ENCODE measurements around the gene SYNGR4. TPM values are rescaled to one million over a fixed set of nuclear protein-coding genes. Genes with fewer than 3 reads are reported as not detected.

Gene SYNGR4
- total and polyA plus RNA-seq, 5 experiments from 2014 or later = not detected

GRCh38 chr19:48405010-48405659 lies 41.0 kb downstream of the SYNGR4 start:
- Mint-ChIP-seq H3K36me3 (no peaks in the 10 kb centered on the region), H3K27me3 (peaks cover 9 to 22% (median 15%) of the 10 kb centered on the region in 5 donors), H3K4me1 (peaks cover 6 to 12% (median 8%) of the 10 kb centered on the region in 4 donors), H3K4me3 (no peak overlapping the region), H3K9me3 (peaks cover 0 to 1% (median 0%) of the 10 kb centered on the region in 9 donors), H3K27ac (no peak overlapping the region)
- DNase-seq (no peak), ATAC-seq (no peak)
- POLR2A ChIA-PET = interaction anchor here (1.3 kb wide), 1 partner anchor 10 kb away, joined by 3 read pairs; no protein-coding TSS in a partner anchor

GRCh38 chr19:48405850-48406249 lies 41.7 kb downstream of the SYNGR4 start:
- no peak for DNase-seq
- Mint-ChIP-seq H3K9me3 (peaks cover 0 to 1% (median 0%) of the 10 kb centered on the region in 9 donors), H3K36me3 (no peaks in the 10 kb centered on the region), H3K4me1 (peaks cover 6 to 10% (median 8%) of the 10 kb centered on the region in 4 donors), H3K27ac (peak overlapping the region in 1 of 10 donors; percentile 60), H3K4me3 (no peak overlapping the region), H3K27me3 (peaks cover 9 to 22% (median 15%) of the 10 kb centered on the region in 5 donors)
- ATAC-seq = no peak
- POLR2A ChIA-PET = no interaction called here

- peak in 1 of 10 donors; percentile 57 for DNase-seq
- POLR2A ChIA-PET = interaction anchor here (0.8 to 1.2 kb wide), 3 partner anchors 10 to 29 kb away, joined by 3 to 8 read pairs (median 3); no protein-coding TSS in a partner anchor
- peaks cover 0 to 18% (median 9%) of the 10 kb centered on the region in 5 donors for H3K27me3 Mint-ChIP-seq
These were observed 49.9 kb downstream of the SYNGR4 start for GRCh38 chr19:48413879-48414587.

GRCh38 chr19:48415395-48415794 lies 51.2 kb downstream of the SYNGR4 start:
- POLR2A ChIA-PET = interaction anchor here (1.2 kb wide), 1 partner anchor 11 kb away, joined by 3 read pairs; no protein-coding TSS in a partner anchor
- Mint-ChIP-seq H3K4me1 (peaks cover 15 to 30% (median 28%) of the 10 kb centered on the region in 4 donors), H3K9me3 (peaks cover 0 to 2% (median 0%) of the 10 kb centered on the region in 9 donors), H3K4me3 (peak overlapping the region in 9 of 10 donors; percentile 54 to 88 (median 86)), H3K27me3 (peaks cover 0 to 18% (median 13%) of the 10 kb centered on the region in 5 donors), H3K36me3 (no peaks in the 10 kb centered on the region), H3K27ac (peak overlapping the region in 1 of 10 donors; percentile 20)
- DNase-seq (peak; percentile 41 to 87 (median 63)), ATAC-seq (peak; percentile 52 to 60)

More at GRCh38 chr19:48413879-48414587, 49.9 kb downstream of the SYNGR4 start:
- no peak for ATAC-seq
- Mint-ChIP-seq H3K9me3 (peaks cover 0 to 2% (median 0%) of the 10 kb centered on the region in 9 donors), H3K4me3 (peak overlapping the region; percentile 51 to 88 (median 83)), H3K36me3 (no peaks in the 10 kb centered on the region), H3K4me1 (peaks cover 12 to 26% (median 25%) of the 10 kb centered on the region in 4 donors), H3K27ac (peak overlapping the region in 3 of 10 donors; percentile 15 to 51 (median 25))

- H3K4me1 Mint-ChIP-seq = peaks cover 11 to 30% (median 28%) of the 10 kb centered on the region in 4 donors
- peaks cover 0 to 2% (median 0%) of the 10 kb centered on the region in 9 donors for H3K9me3 Mint-ChIP-seq
- H3K36me3 Mint-ChIP-seq = no peaks in the 10 kb centered on the region
- ATAC-seq = no peak
- POLR2A ChIA-PET = no interaction called here
- no peak for DNase-seq
- H3K4me3 Mint-ChIP-seq = peak overlapping the region; percentile 6 to 87 (median 50)
- H3K27ac Mint-ChIP-seq = peak overlapping the region in 1 of 10 donors; percentile 44
- peaks cover 0 to 18% (median 13%) of the 10 kb centered on the region in 5 donors for H3K27me3 Mint-ChIP-seq
These were observed 51.6 kb downstream of the SYNGR4 start for GRCh38 chr19:48415806-48416221.

- POLR2A ChIA-PET = interaction anchor here (0.5 to 1.2 kb wide), 3 partner anchors 15 to 202 kb away, joined by 3 to 5 read pairs (median 3); partner anchors contain the start of genes RPL18 and SPHK2
- H3K4me1 Mint-ChIP-seq = peaks cover 11 to 30% (median 28%) of the 10 kb centered on the region in 4 donors
- H3K36me3 Mint-ChIP-seq = no peaks in the 10 kb centered on the region
- peaks cover 0 to 2% (median 0%) of the 10 kb centered on the region in 9 donors for H3K9me3 Mint-ChIP-seq
- H3K27ac Mint-ChIP-seq = no peak overlapping the region
- DNase-seq = no peak
- peaks cover 0 to 18% (median 13%) of the 10 kb centered on the region in 5 donors for H3K27me3 Mint-ChIP-seq
- H3K4me3 Mint-ChIP-seq = peak overlapping the region in 1 of 10 donors; percentile 69
- no peak for ATAC-seq
These were observed 53.3 kb downstream of the SYNGR4 start for GRCh38 chr19:48417421-48417820.

GRCh38 chr19:48418317-48419064 lies 54.3 kb downstream of the SYNGR4 start:
- peaks cover 14 to 30% (median 28%) of the 10 kb centered on the region in 4 donors for H3K4me1 Mint-ChIP-seq
- POLR2A ChIA-PET = interaction anchor here (0.6 to 1.2 kb wide), 4 partner anchors 35 to 1348 kb away, joined by 3 to 5 read pairs (median 4); partner anchors contain the start of genes RPL18 and SPHK2
- H3K9me3 Mint-ChIP-seq = peaks cover 0 to 2% (median 0%) of the 10 kb centered on the region in 9 donors
- H3K4me3 Mint-ChIP-seq = peak overlapping the region; percentile 24 to 89 (median 75)
- peak overlapping the region in 6 of 10 donors; percentile 7 to 89 (median 61) for H3K27ac Mint-ChIP-seq
- H3K36me3 Mint-ChIP-seq = no peaks in the 10 kb centered on the region
- peaks cover 3 to 18% (median 13%) of the 10 kb centered on the region in 5 donors for H3K27me3 Mint-ChIP-seq
- DNase-seq (no peak), ATAC-seq (no peak)

GRCh38 chr19:48419158-48419920 lies 55.2 kb downstream of the SYNGR4 start:
- no peaks in the 10 kb centered on the region for H3K36me3 Mint-ChIP-seq
- H3K27me3 Mint-ChIP-seq = peaks cover 3 to 19% (median 13%) of the 10 kb centered on the region in 5 donors
- peaks cover 0 to 2% (median 0%) of the 10 kb centered on the region in 9 donors for H3K9me3 Mint-ChIP-seq
- H3K4me3 Mint-ChIP-seq = peak overlapping the region; percentile 65 to 89 (median 78)
- H3K27ac Mint-ChIP-seq = peak overlapping the region in 7 of 10 donors; percentile 39 to 89 (median 68)
- DNase-seq (peak; percentile 42 to 80 (median 65)), ATAC-seq (peak; percentile 73 to 76)
- POLR2A ChIA-PET = interaction anchor here (0.5 to 0.7 kb wide), 4 partner anchors 9 to 1347 kb away, joined by 3 to 4 read pairs (median 4); no protein-coding TSS in a partner anchor
- H3K4me1 Mint-ChIP-seq = peaks cover 15 to 30% (median 26%) of the 10 kb centered on the region in 4 donors

- POLR2A ChIA-PET = interaction anchor here (0.6 kb wide), 1 partner anchor 11 kb away, joined by 6 read pairs; no protein-coding TSS in a partner anchor
- no peak overlapping the region for H3K4me3 Mint-ChIP-seq
- H3K27me3 Mint-ChIP-seq = peaks cover 0 to 24% (median 12%) of the 10 kb centered on the region in 5 donors
- no peaks in the 10 kb centered on the region for H3K9me3 Mint-ChIP-seq
- no peak overlapping the region for H3K27ac Mint-ChIP-seq
- no peaks in the 10 kb centered on the region for H3K36me3 Mint-ChIP-seq
- DNase-seq (no peak), ATAC-seq (no peak)
- peaks cover 9 to 14% (median 13%) of the 10 kb centered on the region in 4 donors for H3K4me1 Mint-ChIP-seq
These were observed 57.4 kb downstream of the SYNGR4 start for GRCh38 chr19:48421548-48421947.

GRCh38 chr19:48424694-48425219 lies 60.6 kb downstream of the SYNGR4 start:
- Mint-ChIP-seq H3K27me3 (peaks cover 0 to 12% (median 2%) of the 10 kb centered on the region in 5 donors), H3K36me3 (no peaks in the 10 kb centered on the region), H3K4me3 (no peak overlapping the region), H3K27ac (peak overlapping the region in 1 of 10 donors; percentile 35), H3K4me1 (peaks cover 0 to 5% (median 4%) of the 10 kb centered on the region in 4 donors), H3K9me3 (no peaks in the 10 kb centered on the region)
- POLR2A ChIA-PET = no interaction called here
- no peak for ATAC-seq
- DNase-seq = peak in 1 of 10 donors; percentile 19

Data from naive thymus-derived CD8-positive, alpha-beta T cell (primary cell).